Nephron progenitor cell (in vitro differentiated cells): ENCODE data around the gene U2AF1L4.

ENCODE experiments used
- DNase-seq: peaks from one replicate; pipeline ENCODE4 v3.0.0; 2021
- H3K27ac Mint-ChIP-seq: 2 replicates; pipeline ENCODE4 v1.8.0; 2021; ENCODE audit warnings: mild to moderate bottlenecking, moderate library complexity, mixed read lengths
- H3K27me3 Mint-ChIP-seq: 2 replicates; pipeline ENCODE4 v1.8.0; 2021; ENCODE audit warnings: mild to moderate bottlenecking, low read depth, mixed read lengths; ENCODE audit not compliant: poor library complexity
- H3K36me3 Mint-ChIP-seq: 2 replicates; pipeline ENCODE4 v1.8.0; 2021; ENCODE audit warnings: low read depth, mixed read lengths
- H3K4me1 Mint-ChIP-seq: 2 replicates; pipeline ENCODE4 v1.8.0; 2021; ENCODE audit warnings: mixed read lengths
- H3K4me3 Mint-ChIP-seq: 2 replicates; pipeline ENCODE4 v1.8.0; 2021; ENCODE audit warnings: mild to moderate bottlenecking, moderate library complexity, mixed read lengths
- H3K9me3 Mint-ChIP-seq: 2 replicates; pipeline ENCODE4 v1.8.0; 2021; ENCODE audit warnings: mild to moderate bottlenecking, moderate library complexity, mixed read lengths
- CTCF ChIP-seq: fragments of 200-600 bp; sonication (generic); IDR thresholded peaks from 2 replicates; pipeline ENCODE4 v1.5.0; 2021; ENCODE audit warnings: antibody characterized with exemption

Gene U2AF1L4

GRCh38 chr19:35756377-35757230, 11.4 kb upstream of the U2AF1L4 start, which contains the start of gene HSPB6:
HSPB6 (minus strand) TSS chr19:35757029; CDS start chr19:35757008, 21 bp downstream.
- no peaks in the 10 kb centered on the region for H3K9me3 Mint-ChIP-seq
- peak within 1 kb of the TSS; percentile 79 for H3K27ac Mint-ChIP-seq
- TF ChIP-seq CTCF, result no peak
- H3K27me3 Mint-ChIP-seq, result peaks cover 17% of the 10 kb centered on the region
- H3K4me3 Mint-ChIP-seq, result peak within 1 kb of the TSS; percentile 91
- H3K4me1 Mint-ChIP-seq, result peaks cover 36% of the 10 kb centered on the region
- DNase-seq, result no peak
- H3K36me3 Mint-ChIP-seq, result peaks cover 16% of the 10 kb centered on the region

- Mint-ChIP-seq H3K27me3 (peaks cover 17% of the 10 kb centered on the region), H3K9me3 (no peaks in the 10 kb centered on the region), H3K4me3 (peak overlapping the region; percentile 75), H3K27ac (no peak overlapping the region), H3K4me1 (peaks cover 36% of the 10 kb centered on the region), H3K36me3 (peaks cover 12% of the 10 kb centered on the region)
- no peak for TF ChIP-seq CTCF
- DNase-seq, result peak; percentile 53
Measured at GRCh38 chr19:35755550-35756376, 10.5 kb upstream of the U2AF1L4 start.

- Mint-ChIP-seq H3K9me3 (no peaks in the 10 kb centered on the region), H3K36me3 (peaks cover 11% of the 10 kb centered on the region), H3K4me3 (peak overlapping the region; percentile 60), H3K27ac (peak overlapping the region; percentile 78), H3K27me3 (peaks cover 17% of the 10 kb centered on the region), H3K4me1 (peaks cover 36% of the 10 kb centered on the region)
- no peak for DNase-seq
- no peak for TF ChIP-seq CTCF
Measured at GRCh38 chr19:35755131-35755549, 9.9 kb upstream of the U2AF1L4 start.

GRCh38 chr19:35754370-35755130, 9.3 kb upstream of the U2AF1L4 start:
- TF ChIP-seq CTCF, result no peak
- Mint-ChIP-seq H3K27me3 (peaks cover 17% of the 10 kb centered on the region), H3K36me3 (peaks cover 11% of the 10 kb centered on the region), H3K27ac (no peak overlapping the region), H3K4me3 (no peak overlapping the region), H3K4me1 (peaks cover 33% of the 10 kb centered on the region), H3K9me3 (no peaks in the 10 kb centered on the region)
- no peak for DNase-seq

GRCh38 chr19:35753634-35754369, 8.6 kb upstream of the U2AF1L4 start:
- Mint-ChIP-seq H3K27me3 (peaks cover 17% of the 10 kb centered on the region), H3K4me1 (peaks cover 32% of the 10 kb centered on the region), H3K27ac (no peak overlapping the region), H3K4me3 (no peak overlapping the region), H3K9me3 (no peaks in the 10 kb centered on the region), H3K36me3 (peaks cover 11% of the 10 kb centered on the region)
- DNase-seq, result no peak
- no peak for TF ChIP-seq CTCF
